GM19467 (cell line): ENCODE measurements around the gene NTM.
A peak's percentile ranks its signal among the peaks of the same experiment; 100 is the strongest.
"Not testable (repeated sequence)": the region's sequence is repeated elsewhere in the genome, so short reads cannot be mapped to it uniquely, and the experiment has no call there.

Experiments used
- ATAC-seq: cut with Tn5 transposase; IDR thresholded peaks from one replicate; pipeline ENCODE4 v1.9.1; 2021; ENCODE audit warnings: mild to moderate bottlenecking, moderate library complexity; ENCODE audit not compliant: unreplicated experiment

The NTM gene

GRCh38 chr11:132352497-132352896, 982.1 kb downstream of the NTM start:
- no peak for ATAC-seq

- ATAC-seq = no peak
Observed at GRCh38 chr11:132353255-132353654, 982.8 kb downstream of the NTM start.

GRCh38 chr11:132357811-132358572, 987.6 kb downstream of the NTM start:
- peak; percentile 77 for ATAC-seq

- ATAC-seq = peak; percentile 39
Observed at GRCh38 chr11:132358573-132358953, 988.1 kb downstream of the NTM start.

- no peak for ATAC-seq
Observed at GRCh38 chr11:132361011-132361550, 990.7 kb downstream of the NTM start.

- ATAC-seq = no peak
Observed at GRCh38 chr11:132365650-132366049, 995.2 kb downstream of the NTM start.

- ATAC-seq = no peak
Observed at GRCh38 chr11:132367293-132367692, 996.9 kb downstream of the NTM start.

- not testable (repeated sequence) for ATAC-seq
Observed at GRCh38 chr11:132370114-132370513, 999.7 kb downstream of the NTM start.

GRCh38 chr11:132373405-132374143, 1003.2 kb downstream of the NTM start:
- no peak for ATAC-seq

GRCh38 chr11:132379540-132379939, 1009.1 kb downstream of the NTM start:
- ATAC-seq = no peak
